Ovary (tissue), 9 donors: ENCODE results near the gene TDRD9. TPM values are rescaled to one million over a fixed set of nuclear protein-coding genes. Genes with fewer than 3 reads are reported as not detected.

Source experiments
- DNase-seq, 5 donors: peaks; one replicate each; pipeline ENCODE4 v3.0.0-alpha.2; 2019 to 2020
- H3K27ac ChIP-seq, 2 donors: fragments of 200-600 bp; one replicate each; pipeline versions ENCODE4 v1.5.1 to v1.8.0; 2019 to 2022
- H3K27me3 ChIP-seq: fragments of 200-600 bp; one replicate; pipeline ENCODE4 v1.8.0; 2022
- H3K36me3 ChIP-seq: fragments of 200-600 bp; sonication (generic); one replicate; pipeline ENCODE4 v1.5.1; 2019
- H3K4me1 ChIP-seq: one replicate; pipeline ENCODE4 v1.8.1; 2013; ENCODE audit warnings: mild to moderate bottlenecking, moderate library complexity; ENCODE audit not compliant: insufficient read depth
- H3K4me3 ChIP-seq: fragments of 200-600 bp; sonication (generic); one replicate; pipeline ENCODE4 v1.5.1; 2017
- H3K9me3 ChIP-seq, 2 donors: fragments of 200-600 bp in 1 of 2; sonication (generic) in 1 of 2; one replicate each; pipeline versions ENCODE4 v1.5.1 to v1.8.1; 2013 to 2019; ENCODE audit warnings: mild to moderate bottlenecking in 1 of 2, moderate library complexity in 1 of 2
- EP300 ChIP-seq: sonication (generic); formaldehyde crosslinking; IDR thresholded peaks from one replicate; pipeline ENCODE4 v1.6.1; 2017; ENCODE audit warnings: antibody characterized with exemption
- POLR2A ChIP-seq: fragments of 450-650 bp; IDR thresholded peaks from one replicate; pipeline ENCODE4 v1.6.1; 2017; ENCODE audit warnings: antibody characterized with exemption, mild to moderate bottlenecking, moderate library complexity
- WGBS, 3 donors: extraction: QIAGEN DNeasy Blood & Tissue Kit in 1 of 3; methylation state at CpG; one replicate each; pipeline versions ENCODE4 v1.1.5 to v1.1.7; 2013 to 2017; 5-methylcytosine and 5-hydroxymethylcytosine counted together
- intact Hi-C, 4 donors: fragments of 100-400 bp; cut with DNase I; formaldehyde crosslinking; loops; one replicate each; pipeline versions ENCODE4 v1.11.0 to v1.15.1; 2022 to 2023
- polyA plus RNA-seq, 2 donors: library from polyadenylated mRNA; stranded (reverse); fragments of 200-250 nt in 1 of 2; fragments of 350-450 nt in 1 of 2; fragmentation: Illumina TruSeq in 1 of 2; extraction: RNeasy Lipid Tissue Mini Kit (QIAGEN cat#74804) in 1 of 2; gene quantifications; one replicate each; pipeline ENCODE4 v1.2.3, GENCODE V29; 2013 to 2014
- total RNA-seq, 7 donors: library from RNA; depleted of rRNA in 2 of 7; stranded (reverse); fragments of >200 nt in 2 of 7; fragmentation: NEBNext Ultra II Directional in 3 of 7; extraction: Animal tissue kit (Norgen Biotek cat#: 25700) in 3 of 7; gene quantifications; one replicate each; pipeline versions ENCODE4 v1.1.0 to v1.2.4, GENCODE V29; 2016 to 2023
- TF ChIP-seq, protein P1 (sequence below), 3 donors: fragments of 450-650 bp in 2 of 3; fragments of 200-600 bp in 1 of 3; IDR thresholded peaks; one replicate each; pipeline versions ENCODE4 v1.5.1 to v1.8.0; 2016 to 2022; ENCODE audit warnings: antibody characterized with exemption in 3 of 3, mild to moderate bottlenecking in 1 of 3
- donor health status: DM: no; HTN: no; CAD: no; lungs with moderate emphysema.
- donor health status: DM: no; HTN: no; CAD: no.
- donor health status: Bipolar disorder and iron deficiency.
- donor health status: DM: yes; HTN: yes; CAD: no.
- donor health status: DM: no; HTN: no; CAD: no.
- donor health status: DM: yes; HTN: yes; CAD: no.

The TDRD9 gene
- total and polyA plus RNA-seq, 9 donors, result 0.23 to 5.1 (median 0.83) TPM

DNA sequence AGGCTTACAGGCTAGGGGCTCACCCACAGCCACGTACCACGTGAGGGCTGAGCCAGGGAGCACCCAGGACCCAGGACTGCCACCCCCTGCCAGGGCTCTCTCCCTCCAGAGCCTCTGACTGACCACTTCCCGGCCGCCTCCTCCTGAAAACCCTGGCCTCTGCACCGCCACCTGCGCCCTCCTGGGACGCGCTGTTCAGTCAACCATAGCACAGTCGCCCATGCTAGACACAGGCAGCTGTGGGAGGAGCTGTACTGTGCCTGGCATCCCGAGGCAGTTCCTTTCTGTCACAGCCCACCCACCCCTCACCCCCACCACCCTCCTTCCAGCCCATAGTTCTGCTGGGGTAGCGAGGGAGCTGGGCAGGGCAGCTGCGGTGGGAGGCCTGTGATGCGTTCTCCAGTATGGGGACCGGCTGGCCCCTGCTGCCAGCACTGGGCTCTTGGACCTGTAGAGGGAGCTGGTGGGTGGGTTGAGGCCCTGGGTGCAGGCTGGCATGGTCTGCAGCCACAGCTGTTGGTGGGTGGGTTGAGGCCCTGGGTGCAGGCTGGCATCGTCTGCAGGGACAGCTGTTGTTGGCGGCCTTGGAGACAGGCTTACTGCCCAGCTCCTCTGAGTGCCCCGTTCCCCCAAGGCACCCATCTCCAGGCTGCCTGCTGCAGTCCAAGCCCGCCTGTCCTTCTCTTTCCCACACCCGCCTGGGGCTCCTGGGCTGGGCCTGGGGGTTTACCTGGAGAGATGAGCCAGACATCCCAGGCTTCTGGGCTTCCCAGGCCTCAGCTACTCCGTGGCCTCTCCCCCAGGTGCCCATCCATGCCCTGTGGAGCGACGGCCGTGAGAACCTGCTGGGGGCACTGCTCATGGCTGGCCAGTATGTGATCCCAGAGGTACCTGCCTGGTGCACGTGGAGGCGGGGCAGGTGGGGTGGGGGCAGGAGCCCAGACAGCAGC, 168.8 kb downstream of the TDRD9 start:
- Histone ChIP-seq H3K36me3 (no peaks in the 10 kb centered on the region), H3K27me3 (no peaks in the 10 kb centered on the region), H3K27ac (no peak overlapping the region), H3K4me3 (no peak overlapping the region), H3K9me3 (no peaks in the 10 kb centered on the region), H3K4me1 (no peaks in the 10 kb centered on the region)
- peak in 1 of 5 donors; percentile 17 for DNase-seq
- intact Hi-C loops, result no loop called here
- WGBS, 3 donors, result 81 to 85% (median 82%) methylated on average over 25 of the region's 25 CpGs
- TF ChIP-seq EP300 (no peak), POLR2A (no peak)
- TF ChIP-seq, protein P1, sequence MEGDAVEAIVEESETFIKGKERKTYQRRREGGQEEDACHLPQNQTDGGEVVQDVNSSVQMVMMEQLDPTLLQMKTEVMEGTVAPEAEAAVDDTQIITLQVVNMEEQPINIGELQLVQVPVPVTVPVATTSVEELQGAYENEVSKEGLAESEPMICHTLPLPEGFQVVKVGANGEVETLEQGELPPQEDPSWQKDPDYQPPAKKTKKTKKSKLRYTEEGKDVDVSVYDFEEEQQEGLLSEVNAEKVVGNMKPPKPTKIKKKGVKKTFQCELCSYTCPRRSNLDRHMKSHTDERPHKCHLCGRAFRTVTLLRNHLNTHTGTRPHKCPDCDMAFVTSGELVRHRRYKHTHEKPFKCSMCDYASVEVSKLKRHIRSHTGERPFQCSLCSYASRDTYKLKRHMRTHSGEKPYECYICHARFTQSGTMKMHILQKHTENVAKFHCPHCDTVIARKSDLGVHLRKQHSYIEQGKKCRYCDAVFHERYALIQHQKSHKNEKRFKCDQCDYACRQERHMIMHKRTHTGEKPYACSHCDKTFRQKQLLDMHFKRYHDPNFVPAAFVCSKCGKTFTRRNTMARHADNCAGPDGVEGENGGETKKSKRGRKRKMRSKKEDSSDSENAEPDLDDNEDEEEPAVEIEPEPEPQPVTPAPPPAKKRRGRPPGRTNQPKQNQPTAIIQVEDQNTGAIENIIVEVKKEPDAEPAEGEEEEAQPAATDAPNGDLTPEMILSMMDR (IDR thresholded peaks at IDR 0.05), result no peak

DNA sequence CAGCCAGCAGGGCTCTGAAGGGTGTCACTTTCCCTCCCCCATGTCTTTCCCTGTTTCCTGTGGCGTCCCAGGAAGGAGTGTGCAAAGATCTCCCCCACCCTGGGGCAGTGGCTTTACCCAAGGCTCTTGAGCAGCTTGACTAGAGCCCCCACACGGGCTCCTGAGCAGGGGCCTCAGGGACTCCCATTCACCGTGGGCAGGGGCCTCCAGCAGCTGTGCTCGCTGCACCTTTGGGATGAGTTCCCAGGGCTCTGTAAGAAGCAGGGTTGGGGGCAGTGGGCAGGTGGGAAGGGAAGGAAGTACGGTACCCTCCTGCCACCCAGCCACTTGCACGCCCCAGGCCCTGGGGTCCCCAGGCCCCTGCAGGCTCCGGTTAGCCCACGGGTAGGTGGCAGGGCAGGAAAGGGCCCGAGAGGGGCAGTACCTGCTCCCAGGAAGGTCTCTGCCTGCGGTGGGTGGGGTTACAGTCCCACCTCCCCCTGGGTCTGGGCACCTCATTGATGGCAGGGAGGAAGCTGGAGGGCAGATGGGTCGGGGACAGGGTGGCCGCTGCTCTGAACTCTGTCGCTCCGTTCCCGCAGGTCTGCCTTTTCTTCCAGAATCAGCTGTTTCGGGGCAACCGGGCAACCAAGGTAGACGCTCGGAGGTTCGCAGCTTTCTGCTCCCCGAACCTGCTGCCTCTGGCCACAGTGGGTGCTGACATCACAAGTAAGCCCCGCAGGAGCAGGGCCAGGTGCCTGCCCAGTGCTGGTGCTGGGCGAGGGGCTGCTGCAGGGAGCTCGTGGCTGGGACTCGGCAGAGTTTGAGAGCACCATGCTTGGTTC, 170.2 kb downstream of the TDRD9 start:
- H3K27me3 ChIP-seq, result no peaks in the 10 kb centered on the region
- intact Hi-C loops, result no loop called here
- peak in 1 of 5 donors; percentile 10 for DNase-seq
- no peak overlapping the region for H3K4me3 ChIP-seq
- TF ChIP-seq POLR2A, result no peak
- TF ChIP-seq, protein P1 (IDR thresholded peaks at IDR 0.05), result no peak
- TF ChIP-seq EP300, result no peak
- WGBS, 3 donors, result 88 to 91% (median 90%) methylated on average over 20 to 25 of the region's 25 CpGs
- H3K36me3 ChIP-seq, result no peaks in the 10 kb centered on the region
- no peak overlapping the region for H3K27ac ChIP-seq
- H3K4me1 ChIP-seq, result no peaks in the 10 kb centered on the region
- H3K9me3 ChIP-seq, result no peaks in the 10 kb centered on the region

DNA sequence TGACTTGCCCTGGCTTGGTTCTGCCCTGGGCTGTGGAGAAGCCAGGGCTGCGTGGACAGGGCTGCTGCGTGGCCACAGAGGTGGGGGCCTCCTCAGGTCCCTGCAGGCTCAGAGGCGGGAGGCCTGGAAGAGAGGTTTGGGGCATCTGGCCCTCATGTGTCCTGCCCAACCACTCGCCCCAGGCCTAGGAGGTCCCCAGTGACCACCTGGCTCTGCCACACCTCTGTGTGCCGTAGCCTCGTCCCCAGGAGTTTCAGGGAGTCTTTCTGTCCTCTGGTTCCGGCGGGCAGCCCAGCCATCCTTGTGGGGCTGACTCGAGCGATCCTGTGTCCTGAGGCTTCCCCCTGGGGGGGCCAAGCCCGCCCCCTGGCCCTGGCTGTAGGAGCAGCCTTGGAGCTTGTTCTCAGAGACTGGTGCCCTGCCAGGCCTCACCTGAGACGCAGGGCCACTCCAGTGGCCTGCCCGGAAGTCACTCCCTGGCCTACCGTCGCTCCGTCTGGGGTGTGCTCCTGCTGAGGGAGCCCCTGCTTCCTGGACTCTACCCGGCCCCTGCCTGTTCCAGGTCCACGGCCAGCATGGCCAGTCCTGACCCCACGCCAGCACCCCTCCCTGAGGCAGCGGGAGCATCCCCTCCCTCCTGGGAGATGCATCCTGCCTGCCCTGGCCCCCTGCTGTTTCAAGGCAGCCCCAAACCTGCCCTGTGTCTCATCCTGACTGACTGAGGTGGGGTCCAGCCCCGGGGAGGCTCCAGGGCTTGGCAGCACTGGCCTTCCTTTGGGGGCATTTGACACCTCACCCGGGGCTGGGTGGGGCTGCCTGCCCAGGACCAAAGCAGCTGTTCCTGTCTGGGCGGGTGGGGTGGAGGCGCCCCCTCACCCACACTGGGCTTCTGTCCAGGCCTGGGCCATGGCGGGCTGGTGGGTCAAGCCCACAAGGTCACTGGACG, 171.1 kb downstream of the TDRD9 start:
- TF ChIP-seq, protein P1 (IDR thresholded peaks at IDR 0.05), result no peak
- TF ChIP-seq POLR2A (no peak), EP300 (no peak)
- peak in 1 of 5 donors; percentile 20 for DNase-seq
- no peaks in the 10 kb centered on the region for H3K36me3 ChIP-seq
- no peak overlapping the region for H3K27ac ChIP-seq
- intact Hi-C loops, result no loop called here
- H3K4me1 ChIP-seq, result no peaks in the 10 kb centered on the region
- no peaks in the 10 kb centered on the region for H3K27me3 ChIP-seq
- no peaks in the 10 kb centered on the region for H3K9me3 ChIP-seq
- 70 to 82% (median 75%) methylated on average over 25 to 26 of the region's 26 CpGs for whole genome bisulfite sequencing, 3 donors
- H3K4me3 ChIP-seq, result no peak overlapping the region
